ELR (cell line): ENCODE measurements around the gene TAP1.
"Not testable (repeated sequence)": the region's sequence is repeated elsewhere in the genome, so short reads cannot be mapped to it uniquely, and the experiment has no call there.

Experiments
- DNase-seq: peaks from one replicate; pipeline ENCODE4 v3.0.0-alpha.2; 2015; ENCODE audit warnings: low read depth

Gene TAP1, protein sequence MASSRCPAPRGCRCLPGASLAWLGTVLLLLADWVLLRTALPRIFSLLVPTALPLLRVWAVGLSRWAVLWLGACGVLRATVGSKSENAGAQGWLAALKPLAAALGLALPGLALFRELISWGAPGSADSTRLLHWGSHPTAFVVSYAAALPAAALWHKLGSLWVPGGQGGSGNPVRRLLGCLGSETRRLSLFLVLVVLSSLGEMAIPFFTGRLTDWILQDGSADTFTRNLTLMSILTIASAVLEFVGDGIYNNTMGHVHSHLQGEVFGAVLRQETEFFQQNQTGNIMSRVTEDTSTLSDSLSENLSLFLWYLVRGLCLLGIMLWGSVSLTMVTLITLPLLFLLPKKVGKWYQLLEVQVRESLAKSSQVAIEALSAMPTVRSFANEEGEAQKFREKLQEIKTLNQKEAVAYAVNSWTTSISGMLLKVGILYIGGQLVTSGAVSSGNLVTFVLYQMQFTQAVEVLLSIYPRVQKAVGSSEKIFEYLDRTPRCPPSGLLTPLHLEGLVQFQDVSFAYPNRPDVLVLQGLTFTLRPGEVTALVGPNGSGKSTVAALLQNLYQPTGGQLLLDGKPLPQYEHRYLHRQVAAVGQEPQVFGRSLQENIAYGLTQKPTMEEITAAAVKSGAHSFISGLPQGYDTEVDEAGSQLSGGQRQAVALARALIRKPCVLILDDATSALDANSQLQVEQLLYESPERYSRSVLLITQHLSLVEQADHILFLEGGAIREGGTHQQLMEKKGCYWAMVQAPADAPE

DNA sequence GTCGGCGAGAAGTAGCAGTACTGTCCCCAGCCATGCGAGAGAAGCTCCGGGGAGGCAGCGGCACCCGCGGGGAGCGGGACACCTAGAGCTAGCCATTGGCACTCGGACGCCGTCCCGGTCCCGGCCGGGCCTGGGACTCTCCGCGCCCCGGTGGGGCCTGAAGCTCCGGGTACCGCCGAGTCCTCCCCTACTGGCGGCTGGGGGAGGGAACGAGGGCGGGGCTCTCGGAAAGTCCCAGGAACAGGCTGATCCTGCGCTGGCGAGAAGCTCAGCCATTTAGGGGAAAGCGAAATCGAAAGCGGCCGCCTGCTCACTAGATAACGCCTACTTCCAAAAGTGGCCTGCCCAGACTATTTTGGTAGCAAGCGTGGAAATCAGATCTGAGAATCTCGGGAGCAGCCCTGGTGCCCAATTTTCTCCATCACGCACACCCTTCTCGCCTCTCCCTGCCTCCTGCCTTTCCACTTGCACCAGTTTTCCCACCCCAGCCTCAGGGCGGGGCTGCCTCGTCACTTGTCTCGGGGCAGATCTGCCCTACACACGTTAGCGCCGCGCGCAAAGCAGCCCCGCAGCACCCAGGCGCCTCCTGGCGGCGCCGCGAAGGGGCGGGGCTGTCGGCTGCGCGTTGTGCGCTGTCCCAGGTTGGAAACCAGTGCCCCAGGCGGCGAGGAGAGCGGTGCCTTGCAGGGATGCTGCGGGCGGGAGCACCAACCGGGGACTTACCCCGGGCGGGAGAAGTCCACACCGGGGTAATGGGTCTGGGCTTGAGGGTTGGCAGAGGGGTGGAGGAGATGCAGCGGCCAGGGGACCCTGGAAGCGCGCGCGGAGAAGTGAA lies at the start of gene TAP1, which contains the start of gene PSMB9:
TAP1 (minus strand) TSS at position 164 of the 835 bp plus-strand sequence; CDS start at position 96, 68 bp downstream.
PSMB9 (plus strand) TSS at position 652 of the 835 bp plus-strand sequence; CDS start at position 690, 38 bp downstream.
- peak; percentile 95 for DNase-seq

DNA sequence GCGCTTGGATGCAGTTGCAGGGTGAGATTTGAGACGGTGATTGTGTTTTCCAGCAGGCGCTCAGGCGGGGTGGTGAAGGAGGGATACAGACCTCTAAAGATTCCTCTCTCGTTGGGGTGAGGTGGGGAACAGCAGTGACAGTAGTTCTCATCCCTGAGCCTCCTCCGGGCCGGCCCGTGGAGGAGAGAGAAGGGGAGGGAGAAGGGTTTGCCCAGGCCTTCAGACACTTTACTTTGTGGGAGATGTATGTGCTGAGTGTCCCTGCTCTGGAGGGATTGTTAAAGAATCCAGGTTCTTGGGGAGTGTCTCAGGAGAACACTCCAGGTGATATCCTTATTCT lies 41.5 kb upstream of the TAP1 start:
- no peak for DNase-seq

DNA sequence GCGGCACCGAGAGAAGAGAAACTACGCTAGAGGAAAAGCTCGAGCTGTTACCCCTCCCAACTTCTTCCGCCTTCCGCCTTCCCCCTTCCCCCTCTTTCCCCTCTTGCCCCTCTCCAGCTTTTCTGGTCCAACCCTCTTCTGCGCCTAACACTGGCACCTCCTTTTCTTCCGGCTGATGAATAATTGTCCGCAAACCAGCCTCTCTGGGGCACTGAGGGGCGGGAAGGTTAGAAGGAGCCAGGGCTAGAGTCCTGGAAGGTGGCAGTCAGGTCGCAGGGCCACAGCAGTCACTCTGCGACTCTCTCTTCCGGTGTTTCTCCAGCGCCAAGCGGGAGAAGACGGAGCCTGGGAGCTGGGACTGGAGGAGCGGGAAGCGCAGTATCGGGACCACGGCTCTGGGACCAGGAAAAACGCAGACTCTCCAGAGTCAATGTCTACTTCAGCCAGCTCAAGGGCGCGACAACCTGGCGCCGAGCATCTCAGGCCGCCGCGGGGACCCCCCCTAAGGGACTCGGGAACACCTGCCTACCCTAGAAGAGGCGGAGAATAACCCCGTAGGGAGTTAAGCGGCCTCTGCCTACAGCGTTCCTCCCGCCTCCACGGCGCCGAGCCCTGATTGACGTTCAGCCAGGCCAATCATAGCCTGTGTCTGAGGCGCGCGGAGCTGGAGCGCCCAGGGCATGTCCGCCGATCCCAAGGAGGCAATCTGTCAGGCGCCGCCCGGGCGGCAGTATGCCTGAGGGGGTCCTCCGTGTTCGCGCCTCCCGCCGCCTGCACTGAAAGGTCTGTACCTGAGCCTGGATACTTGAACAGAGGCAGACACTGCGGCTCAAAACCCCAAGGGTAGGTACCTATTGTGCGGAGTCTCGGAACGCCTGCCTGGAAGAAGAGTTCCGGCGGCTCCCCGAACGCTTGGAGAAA lies 40.8 kb upstream of the TAP1 start:
- DNase-seq, result peak; percentile 91

DNA sequence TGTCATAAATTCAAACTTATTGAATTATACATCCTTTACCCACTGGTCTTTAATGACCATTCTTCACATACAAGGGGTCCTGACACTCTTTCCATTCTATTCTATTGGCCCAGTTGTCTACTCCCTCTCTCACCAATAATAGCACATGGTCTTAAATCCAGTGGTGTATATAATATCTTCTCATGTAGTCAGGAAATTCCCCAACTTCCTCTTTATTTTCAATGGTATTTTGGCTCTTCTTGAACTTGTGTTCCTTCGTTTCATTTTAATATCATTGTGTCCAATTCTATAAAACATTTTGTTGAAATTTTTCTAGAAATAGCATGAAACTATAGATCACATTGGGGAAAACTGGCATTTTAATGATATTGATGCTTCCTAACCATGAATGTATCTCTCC lies 37.3 kb upstream of the TAP1 start:
- no peak for DNase-seq

DNA sequence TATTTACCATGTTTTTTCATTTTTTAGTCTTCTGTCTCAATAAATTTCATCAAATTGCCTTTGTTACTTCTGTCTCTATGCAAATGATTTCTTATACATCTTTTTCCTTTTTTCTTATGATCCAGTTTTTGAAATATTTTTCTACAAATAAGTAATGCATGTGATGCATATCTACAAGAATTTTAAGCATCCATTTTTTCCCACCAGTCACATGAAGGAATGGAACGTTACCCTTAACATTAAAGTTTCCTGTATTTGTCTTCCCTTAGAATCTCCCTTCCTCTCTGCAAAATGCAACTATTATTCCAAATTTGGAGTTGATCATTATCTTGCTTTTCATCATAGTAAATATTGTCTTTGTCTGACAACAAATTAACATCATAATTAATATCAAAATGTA lies 36.0 kb upstream of the TAP1 start:
- DNase-seq, result peak; percentile 16

DNA sequence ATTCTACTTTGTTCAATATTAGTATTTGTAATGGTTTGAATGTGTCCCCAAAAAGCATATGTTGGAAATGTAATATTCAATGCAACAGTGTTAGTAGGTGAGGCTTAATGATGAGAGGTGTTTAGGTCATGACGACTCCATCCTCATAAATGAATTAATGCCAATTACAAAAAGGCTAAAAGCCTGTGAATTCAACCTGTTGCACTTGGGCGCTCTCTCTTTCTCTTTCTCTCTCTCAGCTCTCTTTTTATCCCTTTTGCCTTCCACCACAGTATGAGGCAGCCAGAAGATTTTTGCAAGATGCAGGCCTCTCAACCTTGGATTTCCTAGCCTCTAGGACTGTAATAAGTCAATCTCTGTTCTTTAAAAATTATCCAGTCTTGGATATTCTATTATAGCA lies 35.1 kb upstream of the TAP1 start:
- no peak for DNase-seq

DNA sequence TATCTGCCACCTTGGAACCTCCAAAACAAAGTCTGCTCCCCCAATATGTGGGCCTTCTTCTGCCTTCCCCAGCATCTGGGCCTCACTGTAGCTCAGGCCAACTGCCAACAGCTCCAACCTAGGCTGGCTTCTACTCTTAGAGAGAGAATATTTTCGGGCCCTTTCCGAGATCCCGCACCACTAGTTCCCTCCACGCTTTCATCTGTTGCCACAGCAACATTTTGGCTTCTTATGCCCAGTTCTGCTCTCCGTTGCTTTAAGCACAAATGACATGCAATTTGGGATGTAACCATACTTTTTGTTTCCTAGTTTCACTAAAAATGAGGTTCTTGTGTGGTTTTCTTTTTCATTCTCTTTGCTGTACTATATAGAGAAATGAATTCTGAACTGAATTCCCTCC lies 34.1 kb upstream of the TAP1 start:
- no peak for DNase-seq

DNA sequence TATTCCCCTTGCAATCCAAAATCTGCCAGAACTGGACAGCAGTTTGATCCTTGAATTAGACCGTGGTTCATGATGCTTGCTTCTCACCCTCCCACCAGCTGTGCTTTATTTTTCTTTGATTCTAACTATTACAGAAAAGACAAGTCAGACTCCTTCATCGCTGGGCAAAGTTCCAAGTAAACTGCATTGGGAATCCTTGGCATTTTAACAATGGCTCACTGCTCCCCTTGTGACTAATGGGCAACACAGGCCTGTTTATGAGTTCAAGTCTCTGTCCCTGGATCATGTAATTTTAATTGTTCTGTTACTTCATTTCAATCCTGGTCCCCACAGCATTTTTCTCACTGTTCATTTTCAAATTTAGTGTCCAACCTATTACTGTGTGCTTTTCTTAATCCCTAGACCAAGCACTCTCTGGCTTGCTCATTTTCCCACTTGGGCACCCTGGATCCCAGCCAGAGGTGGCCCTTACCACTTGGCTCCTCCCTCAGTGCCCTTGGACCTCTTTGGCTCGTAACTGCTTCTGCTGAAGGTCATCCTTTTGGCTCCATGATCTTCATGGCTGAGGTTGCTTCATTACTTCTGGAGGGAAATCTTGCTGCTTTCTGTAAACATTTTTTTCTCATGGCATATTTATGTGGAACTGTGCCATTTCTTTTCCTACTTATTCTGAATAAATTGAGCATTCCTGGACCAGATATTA lies 33.3 kb upstream of the TAP1 start:
- peak; percentile 83 for DNase-seq

DNA sequence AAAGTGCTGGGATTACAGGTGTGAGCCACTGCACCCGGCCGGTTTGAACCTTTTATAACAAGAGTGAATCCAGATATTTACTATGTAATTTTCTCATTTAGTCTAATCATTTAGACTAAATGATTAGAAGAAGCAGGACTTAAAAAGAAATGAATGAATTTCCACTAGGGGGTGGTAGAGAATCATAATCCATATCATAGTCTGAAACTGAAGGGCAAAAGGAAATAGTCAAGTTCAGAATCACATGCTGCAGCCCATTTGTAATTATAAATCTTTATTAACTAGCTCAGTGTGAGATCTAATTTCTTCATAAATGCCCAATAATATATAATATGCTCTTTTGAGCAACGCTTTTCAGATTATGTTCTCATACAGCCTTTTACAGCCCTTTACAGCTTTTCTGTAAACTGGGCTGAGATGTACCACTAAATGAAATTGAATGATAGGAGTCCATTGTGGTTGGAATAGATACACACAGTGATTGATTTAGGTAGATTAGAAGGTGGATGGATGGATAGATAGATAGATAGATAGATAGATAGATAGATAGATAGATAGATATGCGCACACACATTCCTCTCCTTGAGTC lies 32.3 kb upstream of the TAP1 start:
- DNase-seq, result peak; percentile 84

DNA sequence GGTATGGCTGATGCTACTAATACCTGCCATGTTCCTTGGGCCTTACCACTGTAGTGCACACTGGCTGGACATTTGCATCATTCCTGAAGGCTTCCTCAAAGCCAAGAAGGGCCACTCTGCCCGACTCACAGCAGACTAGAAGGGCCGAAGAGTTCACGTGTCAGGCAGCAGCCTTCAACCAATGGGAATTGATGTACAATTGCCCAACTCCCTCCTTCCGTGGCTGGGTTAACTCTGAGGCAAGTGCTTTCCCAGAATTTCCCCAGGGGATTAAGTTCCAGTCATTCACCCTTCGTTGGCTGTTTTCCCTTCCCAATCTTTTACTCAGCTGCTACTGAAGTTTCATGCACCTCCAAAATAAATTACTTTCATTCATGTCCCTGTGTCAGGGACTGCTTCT lies 30.3 kb upstream of the TAP1 start:
- peak; percentile 25 for DNase-seq

DNA sequence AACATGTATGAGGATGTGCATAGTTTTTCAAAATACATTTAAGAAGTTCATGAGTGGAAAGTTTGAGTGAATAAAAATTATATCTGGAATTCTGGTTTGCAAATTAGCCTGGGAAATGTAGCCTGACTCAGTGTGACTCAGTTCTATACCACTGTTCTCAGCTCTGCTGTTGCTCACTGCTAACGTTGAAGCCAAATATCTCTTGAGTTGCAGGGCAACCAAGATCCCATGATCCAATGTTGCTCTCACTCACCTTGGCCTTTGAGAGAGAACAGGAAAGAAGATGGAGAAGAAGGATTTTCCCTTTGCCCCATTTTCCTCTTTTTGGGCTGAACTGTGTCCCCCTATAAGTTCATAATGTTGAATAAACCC lies 29.4 kb upstream of the TAP1 start:
- peak; percentile 83 for DNase-seq

DNA sequence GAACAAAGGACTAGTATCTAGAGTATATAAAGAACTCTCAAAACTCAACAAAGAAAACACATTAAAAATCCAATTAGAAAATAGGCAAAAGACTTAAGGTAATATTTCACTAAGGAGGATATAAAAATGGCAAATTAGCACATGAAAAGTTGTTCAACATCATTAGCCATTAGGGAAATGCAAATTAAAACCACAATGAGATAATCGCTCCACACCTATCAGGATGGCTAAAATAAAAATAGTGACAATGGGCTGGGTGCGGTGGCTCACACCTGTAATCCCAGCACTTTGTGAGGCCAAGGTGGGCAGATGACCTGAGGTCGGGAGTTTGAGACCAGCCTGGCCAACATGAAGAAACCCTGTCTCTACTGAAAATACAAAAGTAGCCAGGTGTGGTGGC lies 27.5 kb upstream of the TAP1 start:
- not testable (repeated sequence) for DNase-seq

DNA sequence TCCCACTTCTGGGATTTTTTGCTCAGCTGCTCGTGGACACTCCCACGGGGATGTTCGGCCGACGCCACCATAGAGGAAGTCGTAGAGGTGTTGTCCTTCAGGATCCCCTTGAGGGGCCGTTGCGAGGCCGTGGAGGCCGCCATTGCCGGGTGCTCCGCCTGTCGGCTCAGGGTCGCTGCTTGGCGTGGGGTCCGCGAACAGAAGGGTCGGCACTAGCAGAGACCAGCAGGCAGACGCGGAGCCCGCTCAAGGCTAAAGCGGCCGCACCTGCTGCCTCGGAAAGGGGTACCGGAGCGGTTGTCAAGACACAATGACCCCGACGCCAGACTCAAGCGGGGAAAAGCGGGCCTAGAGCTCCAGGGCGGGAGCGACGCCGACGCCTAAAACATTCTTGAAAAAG lies 26.2 kb upstream of the TAP1 start:
- DNase-seq, result no peak

DNA sequence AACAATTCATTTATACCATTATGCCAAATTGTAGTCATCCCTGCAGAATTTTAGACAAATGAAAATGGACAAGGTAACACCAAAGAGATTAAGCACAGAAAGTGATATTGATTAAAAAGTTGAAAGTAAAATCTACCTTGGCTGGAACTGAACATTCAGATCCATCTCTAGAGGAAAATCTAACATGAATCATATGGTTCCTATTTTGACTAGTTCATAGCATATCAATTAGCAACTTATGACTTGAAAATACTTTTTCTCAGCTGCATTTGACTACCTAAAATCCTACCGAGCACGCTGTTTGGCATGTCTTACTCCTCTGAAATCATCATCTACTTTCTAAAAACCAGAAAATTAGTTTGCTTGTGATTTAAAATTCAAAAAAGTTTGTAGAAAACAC lies 23.1 kb upstream of the TAP1 start:
- no peak for DNase-seq

DNA sequence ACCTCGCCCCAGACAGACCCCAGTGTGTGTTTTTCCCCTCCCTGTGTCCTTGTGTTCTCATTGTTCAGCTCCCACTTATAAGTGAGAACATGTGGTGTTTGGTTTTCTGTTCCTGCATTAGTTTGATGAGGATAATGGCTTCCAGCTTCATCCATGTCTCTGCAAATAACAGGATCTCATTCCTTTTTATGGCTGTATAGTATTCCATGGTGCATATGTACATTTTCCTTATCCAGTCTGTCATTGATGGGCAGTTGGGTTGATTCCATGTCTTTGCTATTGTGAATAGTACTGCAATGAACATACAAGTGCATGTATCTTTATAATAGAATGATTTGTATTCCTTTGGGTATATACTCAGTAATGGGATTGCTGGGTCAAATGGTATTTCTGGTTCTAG lies 20.4 kb upstream of the TAP1 start:
- not testable (repeated sequence) for DNase-seq

DNA sequence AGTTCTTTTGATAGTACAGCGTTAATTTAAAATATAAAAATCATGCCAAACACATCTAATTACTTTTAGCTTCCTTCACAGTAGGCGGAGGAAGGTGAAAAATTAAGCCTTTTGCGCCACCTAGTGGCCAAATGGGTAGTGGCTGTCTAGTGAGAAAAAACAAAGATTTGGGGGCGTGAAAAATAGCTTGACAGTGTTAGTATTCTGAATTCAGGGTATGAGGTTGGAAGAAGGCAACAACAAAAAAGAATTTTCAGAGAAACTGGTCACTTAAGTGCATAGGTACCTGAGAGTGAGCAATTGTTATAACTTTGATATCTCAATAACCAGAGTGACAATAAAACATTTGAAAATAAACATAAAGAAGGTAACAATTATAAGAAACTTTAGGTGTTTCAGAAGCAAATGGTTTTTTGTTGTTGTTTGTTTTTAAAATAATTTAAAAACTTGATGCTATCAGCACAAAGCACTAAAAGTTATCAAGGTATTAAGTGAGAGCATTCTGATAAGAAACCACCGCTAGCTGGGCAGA lies 14.8 kb upstream of the TAP1 start:
- peak; percentile 80 for DNase-seq

DNA sequence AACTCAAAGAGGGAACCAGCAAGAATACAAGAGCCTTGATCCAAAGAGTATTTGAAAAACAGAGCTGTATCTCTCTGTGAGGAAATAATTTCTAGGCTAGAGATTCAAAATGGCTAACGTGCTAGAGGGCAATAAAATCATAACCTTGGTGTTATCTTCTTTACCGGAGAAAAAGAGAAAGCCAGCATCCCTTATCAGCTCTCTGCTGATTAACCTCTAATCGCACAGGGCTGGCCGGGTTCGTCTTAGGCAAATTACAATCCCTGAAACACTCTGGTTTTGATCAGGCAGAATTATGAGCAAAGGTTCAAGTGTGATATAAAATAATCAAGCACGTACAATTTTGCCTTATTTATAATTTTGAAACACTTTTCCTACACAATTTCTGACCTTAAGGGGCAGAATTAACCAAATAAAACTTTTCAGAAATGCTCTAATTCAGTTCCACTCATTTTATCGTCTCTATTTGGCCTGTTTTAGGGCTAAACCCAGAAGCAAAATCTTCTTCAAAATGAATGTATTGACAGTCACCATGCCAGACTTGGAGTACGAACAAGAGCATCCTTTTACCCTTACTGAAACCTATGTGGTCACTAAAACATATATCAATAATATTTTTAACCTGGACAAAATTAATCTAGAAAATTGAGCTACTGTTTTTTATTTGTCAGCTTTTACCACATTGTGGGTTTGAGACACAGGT lies 14.2 kb upstream of the TAP1 start:
- no peak for DNase-seq

DNA sequence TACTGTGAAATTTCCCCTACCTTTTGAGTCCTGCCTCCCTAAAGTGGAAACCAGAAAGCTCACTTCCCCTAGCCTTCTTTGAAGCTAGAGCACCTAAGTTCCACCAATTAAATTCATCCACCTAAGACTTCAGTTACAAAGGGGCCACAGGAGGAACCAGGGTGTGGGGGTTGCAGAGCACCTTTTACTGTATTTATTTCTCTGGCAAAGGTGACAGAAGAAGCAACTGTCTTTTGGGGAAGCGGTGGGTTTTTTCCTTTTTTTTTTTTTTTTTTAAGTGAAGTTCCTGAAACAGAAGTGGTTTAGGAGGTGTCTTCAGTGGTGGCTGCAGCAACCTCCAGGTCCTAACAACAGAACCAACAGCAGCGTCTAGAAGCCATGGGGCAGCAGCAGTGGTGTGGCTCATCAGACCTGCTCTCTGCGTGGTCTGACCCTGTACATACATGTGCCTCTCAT lies 13.5 kb upstream of the TAP1 start:
- DNase-seq, result no peak

DNA sequence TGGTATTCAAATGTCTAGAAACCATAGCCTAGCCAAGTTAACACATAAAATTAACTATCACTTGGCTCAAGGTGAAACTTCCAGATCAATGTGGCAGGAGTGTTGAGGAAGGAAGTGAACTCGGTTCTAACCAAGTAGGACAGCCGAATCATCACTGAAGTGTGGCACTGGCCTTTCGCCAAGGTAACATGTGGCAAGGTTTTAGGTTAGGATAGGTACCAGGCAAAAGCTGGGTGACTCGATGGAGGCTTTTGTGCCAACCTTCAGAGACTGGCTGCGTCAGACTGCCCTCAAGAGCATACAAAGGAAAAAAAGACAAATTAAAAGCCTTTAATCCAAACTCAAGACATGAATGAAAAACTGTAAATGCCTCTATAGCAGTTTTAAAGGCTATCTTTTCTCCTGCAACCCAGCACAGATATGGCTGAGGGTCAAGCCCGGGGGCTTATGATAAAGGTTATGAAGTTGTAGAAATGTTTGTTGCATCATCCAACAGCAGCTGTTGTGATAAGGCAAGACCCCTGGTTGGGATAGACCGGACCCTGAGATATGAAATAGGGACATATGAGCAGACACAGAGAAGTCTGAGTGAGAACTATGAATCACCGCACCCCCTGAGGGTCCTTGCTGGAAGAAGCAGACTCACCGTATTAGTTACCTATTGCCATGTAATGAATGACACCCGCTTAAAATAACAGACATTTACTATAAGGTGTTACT lies 12.4 kb upstream of the TAP1 start:
- DNase-seq, result no peak
